GM12878 (cell line): ENCODE measurements around the gene RSRC1. TPM values are rescaled to one million over a fixed set of nuclear protein-coding genes. Genes with fewer than 3 reads are reported as not detected.

Experiments
- ATAC-seq: fragments of 200-7000 bp; cut with Tn5 transposase; 3 replicates; pipeline ENCODE4 v1.9.1; 2020; ENCODE audit warnings: mild to moderate bottlenecking, moderate library complexity
- BruUV-seq: library from RNA; stranded (reverse); fragments of 400-500 nt; replicated peaks from 2 replicates; lab custom pipeline; 2021; lab: Mats Ljungman, UMichigan
- CTCF ChIA-PET: fragments of 300-600 bp; sonication (Branson Sonifier 250); formaldehyde crosslinking; extraction: SDS; loops from one replicate; lab custom pipeline; 2021; ENCODE audit warnings: inconsistent platforms; lab: Yijun Ruan, JAX
- POLR2A ChIA-PET: fragments of 350-600 bp; formaldehyde crosslinking; extraction: SDS; loops from one replicate; lab custom pipeline; 2021; ENCODE audit warnings: inconsistent platforms; lab: Charles Lee
- RAD21 ChIA-PET: fragments of 300-600 bp; sonication (Branson Sonifier 250); formaldehyde crosslinking; loops from one replicate; lab custom pipeline; 2023; ENCODE audit warnings: antibody characterized with exemption; ENCODE audit not compliant: unreplicated experiment; lab: Charles Lee
- SMC1A ChIA-PET: fragments of 300-600 bp; sonication (Branson Sonifier 250); formaldehyde crosslinking; loops from one replicate; lab custom pipeline; 2023; ENCODE audit not compliant: unreplicated experiment, uncharacterized antibody; lab: Charles Lee
- DNase-seq: peaks from one replicate; pipeline ENCODE4 v3.0.0-alpha.2; 2011; ENCODE audit warnings: low read depth, low spot score
- FAIRE-seq: peaks from 3 replicates; lab custom pipeline; 2011; peaks lifted over from hg19 to GRCh38; lab: Jason Lieb, UNC
- H2AFZ ChIP-seq: 2 replicates; pipeline ENCODE4 v1.6.0; 2011; ENCODE audit warnings: low read depth, low read length, control low read depth; ENCODE audit not compliant: control insufficient read depth
- H3K27ac ChIP-seq: 2 replicates; pipeline ENCODE4 v1.5.1; 2011; ENCODE audit warnings: control low read depth; ENCODE audit not compliant: control insufficient read depth, insufficient read depth
- H3K27me3 ChIP-seq, 2 experiments: replicated peaks in 1 of 2; 2 replicates each; pipeline versions ENCODE4 v1.6.0 to v1.6.1; 2011; ENCODE audit warnings: low read length in 1 of 2; ENCODE audit not compliant: control insufficient read depth in 2 of 2, insufficient read depth in 2 of 2
- H3K36me3 ChIP-seq, 2 experiments: 2 replicates each; pipeline ENCODE4 v1.5.1; 2011; ENCODE audit warnings: low read length in 1 of 2; ENCODE audit not compliant: control insufficient read depth in 2 of 2, insufficient read depth in 2 of 2
- H3K4me1 ChIP-seq: 2 replicates; pipeline ENCODE4 v1.6.1; 2011; ENCODE audit warnings: mild to moderate bottlenecking, low read length, moderate library complexity, mixed read lengths; ENCODE audit not compliant: control insufficient read depth, insufficient read depth
- H3K4me2 ChIP-seq: 2 replicates; pipeline ENCODE4 v1.6.0; 2011; ENCODE audit warnings: control low read depth; ENCODE audit not compliant: control insufficient read depth, insufficient read depth
- H3K4me3 ChIP-seq: fragments of 200-600 bp; sonication (generic); 2 replicates; pipeline ENCODE4 v1.5.1; 2016
- H3K79me2 ChIP-seq: 2 replicates; pipeline ENCODE4 v1.6.0; 2011; ENCODE audit warnings: low read length; ENCODE audit not compliant: control insufficient read depth, insufficient read depth
- H3K9ac ChIP-seq: 2 replicates; pipeline ENCODE4 v1.8.0; 2011; ENCODE audit warnings: low read length, control low read depth, mixed read lengths; ENCODE audit not compliant: control insufficient read depth, insufficient read depth
- H3K9me3 ChIP-seq: replicated peaks from 3 replicates; pipeline ENCODE4 v1.5.1; 2011; ENCODE audit warnings: mild to moderate bottlenecking, low read length; ENCODE audit not compliant: control insufficient read depth, insufficient read depth
- H4K20me1 ChIP-seq: 2 replicates; pipeline ENCODE4 v1.6.0; 2011; ENCODE audit not compliant: control insufficient read depth, insufficient read depth
- IRF5 ChIP-seq: fragments of 450-650 bp; IDR thresholded peaks from 2 replicates; pipeline ENCODE4 v1.6.1; 2017; ENCODE audit warnings: borderline replicate concordance
- MTA2 ChIP-seq: fragments of 450-650 bp; IDR thresholded peaks from 2 replicates; pipeline ENCODE4 v1.6.1; 2016; ENCODE audit warnings: low read depth, mild to moderate bottlenecking, moderate library complexity
- NR2C2 ChIP-seq: IDR thresholded peaks from 2 replicates; pipeline ENCODE4 v1.6.1; 2011; ENCODE audit warnings: borderline replicate concordance, low read depth; ENCODE audit not compliant: control insufficient read depth, insufficient read length
- PML ChIP-seq: IDR thresholded peaks from 2 replicates; pipeline ENCODE4 v1.6.1; 2012; ENCODE audit warnings: low read length, inconsistent platforms
- STAT3 ChIP-seq: IDR thresholded peaks from 2 replicates; pipeline ENCODE4 v1.6.1; 2011; ENCODE audit warnings: low read depth, low read length, improper control_type of control experiment
- ZNF274 ChIP-seq: IDR thresholded peaks from one replicate; pipeline ENCODE4 v1.8.0; 2011; ENCODE audit not compliant: insufficient read length, insufficient read depth
- WGBS: methylation state at CpG from one replicate; pipeline ENCODE4 v1.1.6; 2016; ENCODE audit warnings: low lambda C conversion rate; ENCODE audit not compliant: insufficient replicate concordance, insufficient coverage; ENCODE audit errors: missing lambda C conversion rate; 5-methylcytosine and 5-hydroxymethylcytosine counted together
- in situ Hi-C: fragments of 300-500 bp; cut with MboI; formaldehyde crosslinking; loops from 9 replicates; pipeline ENCODE4 v1.14.3; 2018; ENCODE audit warnings: mixed read lengths
- intact Hi-C: fragments of 100-400 bp; cut with micrococcal nuclease; formaldehyde crosslinking; loops from one replicate; pipeline ENCODE4 v1.14.2; 2022; ENCODE audit not compliant: unreplicated experiment
- polyA plus RNA-seq, 11 experiments: library from polyadenylated mRNA; depleted of rRNA in 4 of 11; unstranded in 6 of 11; stranded (reverse) in 5 of 11; fragments of >200 nt; fragmentation: Nextera tagmentation in 4 of 11; fragmentation: Illumina TruSeq in 1 of 11; extraction: Ambion mirVana in 4 of 11; extraction: Trizol in 1 of 11; gene quantifications; 1 replicate in 1 of 11; 2 replicates in 10 of 11; pipeline versions ENCODE4 v1.2.1 to v1.2.3, GENCODE V29; 2011 to 2016; ENCODE audit warnings: inconsistent platforms in 2 of 11, missing spikeins in 2 of 11, low read depth in 1 of 11
- total RNA-seq, 4 experiments: library from RNA; depleted of rRNA in 3 of 4; stranded (reverse); fragments of >200 nt in 3 of 4; fragmentation: Illumina TruSeq in 1 of 4; extraction: Trizol in 1 of 4; gene quantifications; 2 replicates each; pipeline versions ENCODE4 v1.2.1 to v1.2.3, GENCODE V29; 2013 to 2021
- TF ChIP-seq, protein P1 (sequence below): IDR thresholded peaks from 2 replicates; pipeline ENCODE4 v1.6.1; 2012; ENCODE audit warnings: low read depth, low read length, improper control_type of control experiment

Gene RSRC1
- total and polyA plus RNA-seq, 10 of the 15 experiments (the other 5 are each of a cell fraction or from before 2014, with no cell fraction given): 16.4 to 85.9 (median 42.0) TPM

DNA sequence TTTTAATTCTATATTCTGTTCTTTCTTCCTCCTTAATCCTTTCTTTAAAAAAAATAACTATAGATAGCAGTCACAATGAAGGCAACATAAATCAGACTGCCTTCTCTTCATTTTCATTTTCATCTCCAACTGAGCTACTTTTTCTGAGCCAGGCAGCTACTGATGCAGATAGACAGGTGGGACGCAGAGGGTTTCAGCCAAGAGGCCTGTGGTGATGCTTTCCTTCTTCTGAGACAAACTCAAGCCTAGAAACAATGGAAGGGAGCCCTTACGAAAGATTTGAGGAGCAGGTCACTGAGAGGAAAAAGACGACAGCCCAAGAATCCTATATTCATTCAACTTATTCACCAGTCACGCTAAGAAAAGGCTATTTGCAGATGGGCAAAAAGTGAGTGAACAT, 241.1 kb downstream of the RSRC1 start:
- ATAC-seq: no peak
- Histone ChIP-seq H3K27ac (no peak overlapping the region), H3K27me3 (no peaks in the 10 kb centered on the region)
- no peak for TF ChIP-seq MTA2
- no peak for TF ChIP-seq PML
- TF ChIP-seq ZNF274: no peak
- no peak for TF ChIP-seq IRF5
- TF ChIP-seq NR2C2: no peak
- TF ChIP-seq STAT3: no peak
- TF ChIP-seq, protein P1, sequence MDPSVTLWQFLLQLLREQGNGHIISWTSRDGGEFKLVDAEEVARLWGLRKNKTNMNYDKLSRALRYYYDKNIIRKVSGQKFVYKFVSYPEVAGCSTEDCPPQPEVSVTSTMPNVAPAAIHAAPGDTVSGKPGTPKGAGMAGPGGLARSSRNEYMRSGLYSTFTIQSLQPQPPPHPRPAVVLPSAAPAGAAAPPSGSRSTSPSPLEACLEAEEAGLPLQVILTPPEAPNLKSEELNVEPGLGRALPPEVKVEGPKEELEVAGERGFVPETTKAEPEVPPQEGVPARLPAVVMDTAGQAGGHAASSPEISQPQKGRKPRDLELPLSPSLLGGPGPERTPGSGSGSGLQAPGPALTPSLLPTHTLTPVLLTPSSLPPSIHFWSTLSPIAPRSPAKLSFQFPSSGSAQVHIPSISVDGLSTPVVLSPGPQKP: no peak
- TF ChIP-seq, all 136 proteins: peak for 0
- H3K36me3 ChIP-seq: no peaks in the 10 kb centered on the region
- no TSS peak for BruUV-seq
- H4K20me1 ChIP-seq: no peaks in the 10 kb centered on the region
- no peak for DNase-seq
- 82% methylated on average over 4 of the region's 4 CpGs for WGBS
- ChIA-PET RAD21 (no interaction called here), CTCF (no interaction called here), POLR2A (no interaction called here), SMC1A (interaction anchor here (1.0 to 1.6 kb wide), 2 partner anchors 41 to 83 kb away, joined by 3 to 5 read pairs; no protein-coding TSS in a partner anchor)
- no peak for FAIRE-seq
- H3K4me2 ChIP-seq: no peak overlapping the region
- no peak overlapping the region for H3K9ac ChIP-seq
- peaks cover 10% of the 10 kb centered on the region for H3K4me1 ChIP-seq
- in situ Hi-C loops: no loop called here
- H3K4me3 ChIP-seq: no peak overlapping the region
- H3K9me3 ChIP-seq: no peaks in the 10 kb centered on the region; the same call in 1 of the 3 replicates
- H3K79me2 ChIP-seq: no peaks in the 10 kb centered on the region
- no peak overlapping the region for H2AFZ ChIP-seq
- intact Hi-C loops: no loop called here
